Left lung (tissue), 10 donors: Measurements from ENCODE around the gene TPRA1. TPM values are rescaled to one million over a fixed set of nuclear protein-coding genes. Genes with fewer than 3 reads are reported as not detected.
A peak's percentile ranks its signal among the peaks of the same experiment; 100 is the strongest.

ENCODE experiments used
- ATAC-seq: fragments of 200-7000 bp; cut with Tn5 transposase; one replicate; pipeline ENCODE4 v1.9.1; 2020; ENCODE audit warnings: moderate library complexity
- DNase-seq, 4 donors: peaks; one replicate each; pipeline ENCODE4 v3.0.0-alpha.2; 2013 to 2020
- H3K27ac ChIP-seq, 2 donors: fragments of 200-600 bp; sonication (generic) in 1 of 2; one replicate each; pipeline versions ENCODE4 v1.5.0 to v1.8.0; 2020 to 2021
- H3K27me3 ChIP-seq, 2 donors: fragments of 200-600 bp; sonication (generic) in 1 of 2; one replicate each; pipeline versions ENCODE4 v1.5.0 to v1.8.0; 2020 to 2021
- H3K36me3 ChIP-seq, 2 donors: fragments of 200-600 bp; sonication (generic) in 1 of 2; one replicate each; pipeline versions ENCODE4 v1.5.0 to v1.8.0; 2020 to 2021
- H3K4me1 ChIP-seq, 2 donors: fragments of 200-600 bp; one replicate each; pipeline ENCODE4 v1.8.0; 2021
- H3K4me3 ChIP-seq, 2 donors: fragments of 200-600 bp; sonication (generic) in 1 of 2; one replicate each; pipeline versions ENCODE4 v1.5.0 to v1.8.0; 2020 to 2021; ENCODE audit warnings: mild to moderate bottlenecking in 1 of 2
- H3K9me3 ChIP-seq, 2 donors: fragments of 200-600 bp; sonication (generic) in 1 of 2; one replicate each; pipeline versions ENCODE4 v1.5.0 to v1.8.0; 2020 to 2021
- CTCF ChIP-seq, 2 donors: fragments of 200-600 bp; sonication (generic) in 1 of 2; IDR thresholded peaks; one replicate each; pipeline versions ENCODE4 v1.5.0 to v1.8.0; 2021; ENCODE audit warnings: antibody characterized with exemption in 2 of 2
- intact Hi-C, 2 donors: fragments of 100-400 bp; cut with DNase I; formaldehyde crosslinking; loops; one replicate each; pipeline versions ENCODE4 v1.11.2 to v1.14.2; 2022
- polyA plus RNA-seq, 6 donors: library from polyadenylated mRNA; unstranded; fragments of 120-200 nt; gene quantifications; one replicate each; pipeline ENCODE4 v1.2.1, GENCODE V29; 2013; ENCODE audit not compliant: insufficient read length in 6 of 6
- total RNA-seq, 2 donors: library from RNA; stranded (reverse); fragmentation: NEBNext Ultra II Directional; extraction: Animal tissue kit (Norgen Biotek cat#: 25700); gene quantifications; one replicate each; pipeline ENCODE4 v1.2.1, GENCODE V29; 2021
- donor health status: DM: no; HTN: yes; CAD: no.
- donor health status: DM: no; HTN: no; CAD: no.

TPRA1 gene
- total and polyA plus RNA-seq, 8 donors, result 25.1 to 40.5 (median 32.0) TPM

- DNase-seq (peak in 2 of 4 donors; percentile 50 to 82), ATAC-seq (peak; percentile 5)
- H3K36me3 ChIP-seq, result no peaks in the 10 kb centered on the region
- H3K4me3 ChIP-seq, result peak overlapping the region; percentile 90 to 97
- intact Hi-C loops, result no loop called here
- H3K27ac ChIP-seq, result peak overlapping the region; percentile 83 to 95
- H3K9me3 ChIP-seq, result no peaks in the 10 kb centered on the region
- no peak for TF ChIP-seq CTCF (IDR thresholded peaks at IDR 0.05)
- H3K4me1 ChIP-seq, result peaks cover 16 to 66% of the 10 kb centered on the region in 2 donors
- no peaks in the 10 kb centered on the region for H3K27me3 ChIP-seq
Observed at GRCh38 chr3:127589600-127590281, 792 bp downstream of the TPRA1 start.

- DNase-seq (no peak), ATAC-seq (no peak)
- H3K36me3 ChIP-seq, result no peaks in the 10 kb centered on the region
- no peaks in the 10 kb centered on the region for H3K27me3 ChIP-seq
- H3K9me3 ChIP-seq, result no peaks in the 10 kb centered on the region
- H3K4me1 ChIP-seq, result peaks cover 16 to 66% of the 10 kb centered on the region in 2 donors
- peak overlapping the region; percentile 90 to 97 for H3K4me3 ChIP-seq
- H3K27ac ChIP-seq, result no peak overlapping the region
- no peak for TF ChIP-seq CTCF (IDR thresholded peaks at IDR 0.05)
- intact Hi-C loops, result no loop called here
Observed at GRCh38 chr3:127588806-127589577, 1.5 kb downstream of the TPRA1 start.

GRCh38 chr3:127587876-127588275, 2.7 kb downstream of the TPRA1 start:
- Histone ChIP-seq H3K9me3 (no peaks in the 10 kb centered on the region), H3K27ac (no peak overlapping the region), H3K27me3 (no peaks in the 10 kb centered on the region), H3K4me1 (peaks cover 16 to 66% of the 10 kb centered on the region in 2 donors), H3K36me3 (peaks cover 0 to 9% of the 10 kb centered on the region in 2 donors), H3K4me3 (no peak overlapping the region)
- DNase-seq (peak in 1 of 4 donors; percentile 53), ATAC-seq (no peak)
- no peak for TF ChIP-seq CTCF (IDR thresholded peaks at IDR 0.05)
- intact Hi-C loops, result no loop called here

GRCh38 chr3:127585813-127586413, 4.6 kb downstream of the TPRA1 start:
- ATAC-seq, result no peak

More at GRCh38 chr3:127585813-127586413, 4.6 kb downstream of the TPRA1 start:
- no peak for DNase-seq
- intact Hi-C loops, result no loop called here
- peaks cover 0 to 9% of the 10 kb centered on the region in 2 donors for H3K36me3 ChIP-seq
- H3K4me1 ChIP-seq, result peaks cover 7 to 53% of the 10 kb centered on the region in 2 donors
- H3K9me3 ChIP-seq, result no peaks in the 10 kb centered on the region
- no peak overlapping the region for H3K27ac ChIP-seq
- no peak overlapping the region for H3K4me3 ChIP-seq
- no peak for TF ChIP-seq CTCF (IDR thresholded peaks at IDR 0.05)
- no peaks in the 10 kb centered on the region for H3K27me3 ChIP-seq
